GM18519 (cell line): ENCODE results near the gene PLTP.

Experiments
- ATAC-seq: cut with Tn5 transposase; IDR thresholded peaks from one replicate; pipeline ENCODE4 v1.9.1; 2021; ENCODE audit warnings: mild to moderate bottlenecking, moderate library complexity; ENCODE audit not compliant: unreplicated experiment, low FRiP score

The PLTP gene

GRCh38 chr20:45921337-45922189 is 9.6 kb upstream of the PLTP start:
- ATAC-seq = no peak

- ATAC-seq = no peak
These were observed 8.7 kb upstream of the PLTP start for GRCh38 chr20:45920462-45921336.

- no peak for ATAC-seq
These were observed 7.8 kb upstream of the PLTP start for GRCh38 chr20:45919542-45920399.

- no peak for ATAC-seq
These were observed 7.0 kb upstream of the PLTP start for GRCh38 chr20:45918779-45919537.

GRCh38 chr20:45918182-45918737 is 6.3 kb upstream of the PLTP start:
- no peak for ATAC-seq

GRCh38 chr20:45917790-45918141 is 5.8 kb upstream of the PLTP start:
- no peak for ATAC-seq

GRCh38 chr20:45913116-45913515 is 1.2 kb upstream of the PLTP start:
- no peak for ATAC-seq

GRCh38 chr20:45912344-45912682 is 358 bp upstream of the PLTP start:
- no peak for ATAC-seq

GRCh38 chr20:45910670-45911485 is 1.1 kb downstream of the PLTP start:
- peak; percentile 76 for ATAC-seq

- ATAC-seq = no peak
These were observed 1.9 kb downstream of the PLTP start for GRCh38 chr20:45909817-45910669.

GRCh38 chr20:45909336-45909808 is 2.6 kb downstream of the PLTP start:
- no peak for ATAC-seq

GRCh38 chr20:45908084-45908483 is 3.9 kb downstream of the PLTP start:
- no peak for ATAC-seq

GRCh38 chr20:45907219-45907948 is 4.6 kb downstream of the PLTP start:
- no peak for ATAC-seq

- no peak for ATAC-seq
These were observed 6.4 kb downstream of the PLTP start for GRCh38 chr20:45905505-45906079.

GRCh38 chr20:45904583-45905504 is 7.1 kb downstream of the PLTP start:
- ATAC-seq = no peak

GRCh38 chr20:45902199-45902701 is 9.7 kb downstream of the PLTP start:
- no peak for ATAC-seq
